ENCODE data around the gene BOLA1. TPM values are rescaled to one million over a fixed set of nuclear protein-coding genes. Genes with fewer than 3 reads are reported as not detected.
A peak's percentile ranks its signal among the peaks of the same experiment; 100 is the strongest.
"Not testable (repeated sequence)": the region's sequence is repeated elsewhere in the genome, so short reads cannot be mapped to it uniquely, and the experiment has no call there.

The BOLA1 gene
- 10 to 100 TPM in 1 of 2 donors, 1 to 10 TPM in 1; 9.6 to 35.5 TPM for total RNA-seq

GRCh38 chr1:149899460-149900284 is at the start of gene BOLA1:
TSS of gene BOLA1 (plus strand) at chr1:149899568. CDS start at chr1:149900060, 492 bp downstream.
- H3K27me3 ChIP-seq: no peaks in the 10 kb centered on the region
- ATAC-seq (peak; percentile 99), DNase-seq (peak; percentile 92 to 95 (median 94))
- H3K4me1 ChIP-seq: peaks cover 9% of the 10 kb centered on the region
- H3K36me3 ChIP-seq (replicated peaks in 1 of 2; ENCODE audit: insufficient read depth in 1 of 2, low read depth in 2 of 2): no peaks in the 10 kb centered on the region
- intact Hi-C loops (cut with DNase I): no loop called here
- TF ChIP-seq CTCF (IDR thresholded peaks at IDR 0.05): peak in 1 of 7 experiments; percentile 7
- TF ChIP-seq POLR2A (IDR thresholded peaks at IDR 0.05): peak; percentile 80 to 94 (median 93)
- peak within 1 kb of the TSS; percentile 19 to 32 for H3K4me3 ChIP-seq
- peak within 1 kb of the TSS; percentile 73 to 91 (median 80) for H3K27ac ChIP-seq
- 0 to 8% methylated on average over 1 to 65 of the region's 65 CpGs for WGBS, 2 donors
- no peaks in the 10 kb centered on the region for H3K9me3 ChIP-seq

- no peak for TF ChIP-seq CTCF (IDR thresholded peaks at IDR 0.05)
- TF ChIP-seq POLR2A (IDR thresholded peaks at IDR 0.05): peak in 1 of 3 donors; percentile 27
- Histone ChIP-seq H3K36me3 (replicated peaks in 1 of 2; ENCODE audit: insufficient read depth in 1 of 2, low read depth in 2 of 2) (no peaks in the 10 kb centered on the region), H3K4me3 (peak overlapping the region in 1 of 2 donors; percentile 20), H3K27me3 (no peaks in the 10 kb centered on the region), H3K9me3 (no peaks in the 10 kb centered on the region), H3K27ac (peak overlapping the region; percentile 5 to 88 (median 70)), H3K4me1 (peaks cover 41% of the 10 kb centered on the region)
- peak in 1 of 4 donors; percentile 13 for DNase-seq
- no peak for ATAC-seq
- WGBS, 2 donors: 2% methylated on average over 9 of the region's 9 CpGs
- intact Hi-C loops (cut with DNase I): no loop called here
Measured at GRCh38 chr1:149849947-149850360, 49.4 kb upstream of the BOLA1 start.

- H3K36me3 ChIP-seq (replicated peaks in 1 of 2; ENCODE audit: insufficient read depth in 1 of 2, low read depth in 2 of 2); intact Hi-C loops (cut with DNase I); H3K9me3 ChIP-seq; H3K4me3 ChIP-seq; H3K27ac ChIP-seq; H3K27me3 ChIP-seq; DNase-seq: not testable (repeated sequence)
- no CpG with 5 or more reads among the region's 62 CpGs for WGBS, 2 donors
- H3K4me1 ChIP-seq: peaks cover 33% of the 10 kb centered on the region
- peak; percentile 84 for ATAC-seq
Measured at GRCh38 chr1:149850732-149851345, 48.5 kb upstream of the BOLA1 start.

GRCh38 chr1:149851585-149852213 is 47.7 kb upstream of the BOLA1 start:
- H3K9me3 ChIP-seq; DNase-seq; intact Hi-C loops (cut with DNase I); H3K27me3 ChIP-seq; H3K4me3 ChIP-seq; H3K36me3 ChIP-seq (replicated peaks in 1 of 2; ENCODE audit: insufficient read depth in 1 of 2, low read depth in 2 of 2); H3K27ac ChIP-seq: not testable (repeated sequence)
- no CpG with 5 or more reads among the region's 53 CpGs for WGBS, 2 donors
- peaks cover 29% of the 10 kb centered on the region for H3K4me1 ChIP-seq
- peak; percentile 61 for ATAC-seq

GRCh38 chr1:149852263-149852662 is 47.1 kb upstream of the BOLA1 start:
- H3K27ac ChIP-seq; H3K4me3 ChIP-seq; H3K9me3 ChIP-seq; intact Hi-C loops (cut with DNase I); DNase-seq; H3K36me3 ChIP-seq (replicated peaks in 1 of 2; ENCODE audit: insufficient read depth in 1 of 2, low read depth in 2 of 2); H3K27me3 ChIP-seq: not testable (repeated sequence)
- ATAC-seq: peak; percentile 71
- H3K4me1 ChIP-seq: peaks cover 26% of the 10 kb centered on the region
- WGBS, 2 donors: no CpG with 5 or more reads among the region's 26 CpGs

GRCh38 chr1:149860271-149860670 is 39.1 kb upstream of the BOLA1 start:
- intact Hi-C loops (cut with DNase I); H3K4me3 ChIP-seq; H3K27me3 ChIP-seq; H3K9me3 ChIP-seq; H3K4me1 ChIP-seq; DNase-seq; H3K36me3 ChIP-seq (replicated peaks in 1 of 2; ENCODE audit: insufficient read depth in 1 of 2, low read depth in 2 of 2); H3K27ac ChIP-seq: not testable (repeated sequence)
- WGBS, 2 donors: no CpG with 5 or more reads among the region's 15 CpGs
- peak; percentile 2 for ATAC-seq

- intact Hi-C loops (cut with DNase I); DNase-seq; H3K9me3 ChIP-seq; H3K27me3 ChIP-seq; H3K36me3 ChIP-seq (replicated peaks in 1 of 2; ENCODE audit: insufficient read depth in 1 of 2, low read depth in 2 of 2); H3K4me3 ChIP-seq; H3K4me1 ChIP-seq; H3K27ac ChIP-seq: not testable (repeated sequence)
- no CpG with 5 or more reads among the region's 55 CpGs for WGBS, 2 donors
- peak; percentile 87 for ATAC-seq
Measured at GRCh38 chr1:149860684-149861496, 38.5 kb upstream of the BOLA1 start.

- H3K27me3 ChIP-seq; H3K36me3 ChIP-seq (replicated peaks in 1 of 2; ENCODE audit: insufficient read depth in 1 of 2, low read depth in 2 of 2); intact Hi-C loops (cut with DNase I); H3K27ac ChIP-seq; H3K4me1 ChIP-seq; H3K4me3 ChIP-seq; H3K9me3 ChIP-seq; DNase-seq: not testable (repeated sequence)
- no CpG with 5 or more reads among the region's 32 CpGs for WGBS, 2 donors
- peak; percentile 49 for ATAC-seq
Measured at GRCh38 chr1:149861497-149862054, 37.8 kb upstream of the BOLA1 start.

GRCh38 chr1:149866887-149867286 is 32.5 kb upstream of the BOLA1 start:
- DNase-seq; intact Hi-C loops (cut with DNase I); ATAC-seq; H3K4me3 ChIP-seq; H3K4me1 ChIP-seq; H3K27me3 ChIP-seq; H3K36me3 ChIP-seq (replicated peaks in 1 of 2; ENCODE audit: insufficient read depth in 1 of 2, low read depth in 2 of 2); H3K27ac ChIP-seq; H3K9me3 ChIP-seq: not testable (repeated sequence)
- WGBS, 2 donors: no CpG with 5 or more reads among the region's 2 CpGs
